Ishikawa (cell line): ENCODE results near the gene ANK3.

ENCODE experiments used
- CEBPB ChIP-seq: IDR thresholded peaks from 2 replicates; pipeline ENCODE4 v1.6.1; 2012
- CREB1 ChIP-seq: IDR thresholded peaks from 2 replicates; pipeline ENCODE4 v1.6.1; 2012; ENCODE audit warnings: low read depth
- EP300 ChIP-seq: IDR thresholded peaks from 2 replicates; pipeline ENCODE4 v1.6.1; 2012; ENCODE audit warnings: borderline replicate concordance
- NFIC ChIP-seq: IDR thresholded peaks from 2 replicates; pipeline ENCODE4 v1.6.1; 2012
- RAD21 ChIP-seq: IDR thresholded peaks from 2 replicates; pipeline ENCODE4 v1.6.1; 2012; ENCODE audit warnings: low read depth
- ZBTB7A ChIP-seq: IDR thresholded peaks from 2 replicates; pipeline ENCODE4 v1.6.1; 2012; ENCODE audit warnings: low read depth
- TF ChIP-seq, protein P1 (sequence below): IDR thresholded peaks from 2 replicates; pipeline ENCODE4 v1.6.1; 2012

DNA sequence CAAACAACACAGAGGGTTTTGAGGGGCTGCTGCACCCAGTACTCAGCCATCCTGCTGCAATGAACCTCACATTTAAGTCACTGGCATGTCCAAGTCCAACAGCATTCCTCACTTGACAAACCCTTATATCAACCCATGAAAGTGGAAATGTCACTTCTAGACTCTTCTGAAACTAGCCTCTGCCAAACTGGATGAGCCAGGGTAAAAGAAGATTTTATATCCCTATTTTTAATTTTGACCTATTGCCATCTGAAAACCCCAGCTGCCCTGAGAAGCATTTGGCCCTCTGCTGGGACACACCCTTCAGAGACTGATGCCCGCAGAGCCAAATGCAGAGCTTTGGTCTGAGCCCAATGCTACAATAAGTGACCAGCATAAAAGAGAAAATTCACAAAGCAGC, 201.1 kb downstream of the ANK3 start:
- no peak for TF ChIP-seq NFIC
- TF ChIP-seq CEBPB = no peak
- no peak for TF ChIP-seq EP300
- TF ChIP-seq ZBTB7A = no peak
- no peak for TF ChIP-seq RAD21
- TF ChIP-seq, protein P1, sequence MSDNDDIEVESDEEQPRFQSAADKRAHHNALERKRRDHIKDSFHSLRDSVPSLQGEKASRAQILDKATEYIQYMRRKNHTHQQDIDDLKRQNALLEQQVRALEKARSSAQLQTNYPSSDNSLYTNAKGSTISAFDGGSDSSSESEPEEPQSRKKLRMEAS = no peak
- TF ChIP-seq CREB1 = no peak
